H9 (cell line): Measurements from ENCODE around the gene KCNN2. TPM values are rescaled to one million over a fixed set of nuclear protein-coding genes. Genes with fewer than 3 reads are reported as not detected.

Experiments used
- DNase-seq: peaks from one replicate; pipeline ENCODE4 v3.0.0-alpha.2; 2017
- H2AFZ ChIP-seq: one replicate; pipeline ENCODE4 v1.6.1; 2013; ENCODE audit warnings: mild to moderate bottlenecking, low read length, control low read depth, moderate library complexity
- H2AK5ac ChIP-seq: 2 replicates; pipeline ENCODE4 v1.6.1; 2013; ENCODE audit warnings: low read length, control low read depth, mixed read lengths; ENCODE audit not compliant: insufficient read length
- H2BK120ac ChIP-seq: one replicate; pipeline ENCODE4 v1.6.1; 2013; ENCODE audit warnings: low read depth, mild to moderate bottlenecking, low read length, control low read depth, inconsistent platforms; ENCODE audit not compliant: poor library complexity, severe bottlenecking
- H2BK12ac ChIP-seq: 2 replicates; pipeline ENCODE4 v1.6.1; 2013; ENCODE audit warnings: low read length, control low read depth, mixed read lengths, low read depth; ENCODE audit not compliant: insufficient read length
- H2BK15ac ChIP-seq: 2 replicates; pipeline ENCODE4 v1.6.1; 2013; ENCODE audit warnings: low read depth, low read length, control low read depth
- H2BK20ac ChIP-seq: one replicate; pipeline ENCODE4 v1.6.1; 2013; ENCODE audit warnings: low read depth, mild to moderate bottlenecking, low read length, control low read depth, inconsistent platforms; ENCODE audit not compliant: poor library complexity, severe bottlenecking
- H2BK5ac ChIP-seq: 2 replicates; pipeline ENCODE4 v1.6.1; 2013; ENCODE audit warnings: low read length, control low read depth, mixed read lengths; ENCODE audit not compliant: insufficient read length
- H3K14ac ChIP-seq: 2 replicates; pipeline ENCODE4 v1.6.1; 2013; ENCODE audit warnings: low read length, control low read depth; ENCODE audit not compliant: insufficient read depth
- H3K18ac ChIP-seq: 2 replicates; pipeline ENCODE4 v1.6.1; 2013; ENCODE audit warnings: low read depth, mild to moderate bottlenecking, mixed read lengths, low read length, control low read depth; ENCODE audit not compliant: insufficient read length
- H3K23ac ChIP-seq: 2 replicates; pipeline ENCODE4 v1.6.1; 2013; ENCODE audit warnings: low read length, control low read depth, mixed read lengths, low read depth; ENCODE audit not compliant: insufficient read length
- H3K23me2 ChIP-seq: 2 replicates; pipeline ENCODE4 v1.6.1; 2013; ENCODE audit warnings: low read depth, mild to moderate bottlenecking, mixed read lengths, low read length, control low read depth; ENCODE audit not compliant: insufficient read length, poor library complexity, severe bottlenecking
- H3K27ac ChIP-seq: 2 replicates; pipeline ENCODE4 v1.5.1; 2013; ENCODE audit warnings: low read length, control low read depth, mixed read lengths, low read depth; ENCODE audit not compliant: insufficient read length
- H3K27me3 ChIP-seq: 2 replicates; pipeline ENCODE4 v1.6.1; 2013; ENCODE audit warnings: low read length, control low read depth, inconsistent platforms; ENCODE audit not compliant: insufficient read depth
- H3K4ac ChIP-seq: 2 replicates; pipeline ENCODE4 v1.6.1; 2013; ENCODE audit warnings: low read depth, mild to moderate bottlenecking, control low read depth, inconsistent platforms, low read length, moderate library complexity
- H3K4me1 ChIP-seq: 2 replicates; pipeline ENCODE4 v1.6.1; 2013; ENCODE audit warnings: low read length, control low read depth, inconsistent platforms; ENCODE audit not compliant: insufficient read depth
- H3K4me2 ChIP-seq: 2 replicates; pipeline ENCODE4 v1.6.1; 2013; ENCODE audit warnings: low read length, control low read depth, mixed read lengths; ENCODE audit not compliant: insufficient read length, insufficient read depth
- H3K56ac ChIP-seq: 2 replicates; pipeline ENCODE4 v1.6.1; 2013; ENCODE audit warnings: low read depth, mild to moderate bottlenecking, mixed read lengths, low read length, control low read depth; ENCODE audit not compliant: insufficient read length
- H3K79me1 ChIP-seq: 2 replicates; pipeline ENCODE4 v1.6.1; 2013; ENCODE audit warnings: low read depth, mild to moderate bottlenecking, moderate library complexity, low read length, control low read depth, inconsistent platforms; ENCODE audit not compliant: insufficient read depth, poor library complexity, severe bottlenecking
- H3K79me2 ChIP-seq: 2 replicates; pipeline ENCODE4 v1.6.1; 2013; ENCODE audit warnings: low read length, control low read depth, inconsistent platforms; ENCODE audit not compliant: insufficient read depth
- H3K9ac ChIP-seq: 2 replicates; pipeline ENCODE4 v1.6.1; 2013; ENCODE audit warnings: low read length, control low read depth, mixed read lengths; ENCODE audit not compliant: insufficient read length; ENCODE audit errors: extremely low read depth
- H3K9me3 ChIP-seq: one replicate; pipeline ENCODE4 v1.6.1; 2013; ENCODE audit warnings: low read depth, low read length, inconsistent platforms; ENCODE audit not compliant: control insufficient read depth
- H3T11ph ChIP-seq: one replicate; pipeline ENCODE4 v1.6.1; 2013; ENCODE audit warnings: mild to moderate bottlenecking, low read length, control low read depth, inconsistent platforms
- H4K20me1 ChIP-seq: one replicate; pipeline ENCODE4 v1.6.1; 2013; ENCODE audit not compliant: control insufficient read depth, insufficient read length, insufficient read depth
- H4K5ac ChIP-seq: 2 replicates; pipeline ENCODE4 v1.6.1; 2013; ENCODE audit warnings: low read depth, mild to moderate bottlenecking, mixed read lengths, low read length, control low read depth; ENCODE audit not compliant: insufficient read length
- H4K8ac ChIP-seq: replicated peaks from 2 replicates; pipeline ENCODE4 v1.6.1; 2013; ENCODE audit warnings: low read length, control low read depth, mixed read lengths, low read depth; ENCODE audit not compliant: insufficient read length
- H4K91ac ChIP-seq: 2 replicates; pipeline ENCODE4 v1.6.1; 2013; ENCODE audit warnings: low read depth, mild to moderate bottlenecking, moderate library complexity, mixed read lengths, low read length, control low read depth; ENCODE audit not compliant: insufficient read length
- H3K27ac Mint-ChIP-seq, 3 experiments: 2 replicates in 2 of 3; 3 replicates in 1 of 3; pipeline ENCODE4 v1.8.0; 2020 to 2021; ENCODE audit warnings: mixed read lengths in 3 of 3, mild to moderate bottlenecking in 1 of 3, moderate library complexity in 1 of 3
- H3K27me3 Mint-ChIP-seq: 2 replicates; pipeline ENCODE4 v1.8.0; 2021; ENCODE audit warnings: low read depth, mild to moderate bottlenecking, moderate library complexity, mixed read lengths
- H3K36me3 Mint-ChIP-seq, 3 experiments: 2 replicates in 2 of 3; 3 replicates in 1 of 3; pipeline ENCODE4 v1.8.0; 2020 to 2021; ENCODE audit warnings: low read depth in 3 of 3, mixed read lengths in 3 of 3; ENCODE audit not compliant: insufficient read depth in 1 of 3
- H3K4me1 Mint-ChIP-seq, 2 experiments: 2 replicates each; pipeline ENCODE4 v1.8.0; 2020; ENCODE audit warnings: mixed read lengths in 2 of 2
- H3K4me3 Mint-ChIP-seq, 2 experiments: 2 replicates in 1 of 2; 3 replicates in 1 of 2; pipeline ENCODE4 v1.8.0; 2020 to 2021; ENCODE audit warnings: mild to moderate bottlenecking in 2 of 2, mixed read lengths in 2 of 2, moderate library complexity in 1 of 2
- H3K9me3 Mint-ChIP-seq, 2 experiments: 2 replicates in 1 of 2; 3 replicates in 1 of 2; pipeline ENCODE4 v1.8.0; 2020; ENCODE audit warnings: mild to moderate bottlenecking in 2 of 2, mixed read lengths in 2 of 2, moderate library complexity in 1 of 2
- CTCF ChIP-seq: fragments of 200-600 bp; sonication (generic); conservative IDR thresholded peaks from 3 replicates; pipeline ENCODE4 v1.8.0; 2021; ENCODE audit warnings: antibody characterized with exemption, mild to moderate bottlenecking
- WGBS: extraction: QIAGEN DNeasy Blood & Tissue Kit; methylation state at CpG from one replicate; pipeline ENCODE4 v1.1.7; 2013; ENCODE audit warnings: missing lambda C conversion rate, low lambda C conversion rate, mixed read lengths; ENCODE audit not compliant: insufficient read length; ENCODE audit errors: extremely low coverage; 5-methylcytosine and 5-hydroxymethylcytosine counted together
- total RNA-seq: library from RNA; stranded (reverse); gene quantifications from 2 replicates; pipeline ENCODE4 v1.2.1, GENCODE V29; 2021

The KCNN2 gene
- total RNA-seq, 1 experiment from 2014 or later: 21.0 TPM

GRCh38 chr5:114367029-114367428, 5.2 kb downstream of the KCNN2 start:
- no peak overlapping the region for H3K4ac ChIP-seq
- H2BK5ac ChIP-seq: no peak overlapping the region
- H3K27ac ChIP-seq: no peak overlapping the region
- no peak overlapping the region for H3K56ac ChIP-seq
- no peaks in the 10 kb centered on the region for H3K27me3 ChIP-seq
- no peaks in the 10 kb centered on the region for H3K9me3 ChIP-seq
- H3K9me3 Mint-ChIP-seq: no peaks in the 10 kb centered on the region; a peak in 1 of 5 replicates
- H3T11ph ChIP-seq: no peak overlapping the region
- H3K23ac ChIP-seq: no peak overlapping the region
- peaks cover 3 to 33% (median 9%) of the 10 kb centered on the region in 3 experiments; a peak in 6 of 7 replicates for H3K36me3 Mint-ChIP-seq
- peaks cover 7% of the 10 kb centered on the region for H3K27me3 Mint-ChIP-seq
- no peak overlapping the region for H3K4me3 Mint-ChIP-seq
- H4K91ac ChIP-seq: no peak overlapping the region
- H3K9ac ChIP-seq: no peak overlapping the region
- peaks cover 15 to 28% of the 10 kb centered on the region in 2 experiments for H3K4me1 Mint-ChIP-seq
- no peak for DNase-seq
- peaks cover 3% of the 10 kb centered on the region; the same call in 1 of the 2 replicates for H3K79me2 ChIP-seq
- TF ChIP-seq CTCF: no peak
- H3K4me1 ChIP-seq: no peaks in the 10 kb centered on the region
- H2AFZ ChIP-seq: no peak overlapping the region
- no peak overlapping the region for H2AK5ac ChIP-seq
- H2BK12ac ChIP-seq: no peak overlapping the region
- H3K14ac ChIP-seq: no peak overlapping the region
- no peaks in the 10 kb centered on the region for H4K20me1 ChIP-seq
- H3K27ac Mint-ChIP-seq: no peak overlapping the region
- no peak overlapping the region for H4K8ac ChIP-seq
- H4K5ac ChIP-seq: no peak overlapping the region
- H3K4me2 ChIP-seq: no peak overlapping the region
- H3K23me2 ChIP-seq: peaks cover 10% of the 10 kb centered on the region
- H2BK15ac ChIP-seq: no peak overlapping the region
- no peak overlapping the region for H3K18ac ChIP-seq
- no peak overlapping the region for H2BK20ac ChIP-seq
- WGBS: no CpG with 5 or more reads among the region's 2 CpGs
- no peak overlapping the region for H2BK120ac ChIP-seq
- peaks cover 2% of the 10 kb centered on the region for H3K79me1 ChIP-seq
